ENCODE results near the gene ZNF827.
A peak's percentile ranks its signal among the peaks of the same experiment; 100 is the strongest.

ZNF827 gene

GRCh38 chr4:145956288-145956890 lies 17.8 kb upstream of the ZNF827 start:
- TF ChIP-seq, protein P1, sequence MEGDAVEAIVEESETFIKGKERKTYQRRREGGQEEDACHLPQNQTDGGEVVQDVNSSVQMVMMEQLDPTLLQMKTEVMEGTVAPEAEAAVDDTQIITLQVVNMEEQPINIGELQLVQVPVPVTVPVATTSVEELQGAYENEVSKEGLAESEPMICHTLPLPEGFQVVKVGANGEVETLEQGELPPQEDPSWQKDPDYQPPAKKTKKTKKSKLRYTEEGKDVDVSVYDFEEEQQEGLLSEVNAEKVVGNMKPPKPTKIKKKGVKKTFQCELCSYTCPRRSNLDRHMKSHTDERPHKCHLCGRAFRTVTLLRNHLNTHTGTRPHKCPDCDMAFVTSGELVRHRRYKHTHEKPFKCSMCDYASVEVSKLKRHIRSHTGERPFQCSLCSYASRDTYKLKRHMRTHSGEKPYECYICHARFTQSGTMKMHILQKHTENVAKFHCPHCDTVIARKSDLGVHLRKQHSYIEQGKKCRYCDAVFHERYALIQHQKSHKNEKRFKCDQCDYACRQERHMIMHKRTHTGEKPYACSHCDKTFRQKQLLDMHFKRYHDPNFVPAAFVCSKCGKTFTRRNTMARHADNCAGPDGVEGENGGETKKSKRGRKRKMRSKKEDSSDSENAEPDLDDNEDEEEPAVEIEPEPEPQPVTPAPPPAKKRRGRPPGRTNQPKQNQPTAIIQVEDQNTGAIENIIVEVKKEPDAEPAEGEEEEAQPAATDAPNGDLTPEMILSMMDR (IDR thresholded peaks at IDR 0.05; ENCODE audit: low read depth, low read length) = peak; percentile 81
- DNase-seq (ENCODE audit: extremely low read depth, low read depth) = no peak

- TF ChIP-seq, protein P1 (IDR thresholded peaks at IDR 0.05; ENCODE audit: low read depth, low read length) = no peak
- no peak for DNase-seq (ENCODE audit: extremely low read depth, low read depth)
Observed at GRCh38 chr4:145954924-145955339, 16.3 kb upstream of the ZNF827 start.

- TF ChIP-seq, protein P1 (IDR thresholded peaks at IDR 0.05; ENCODE audit: low read depth, low read length) = no peak
- DNase-seq (ENCODE audit: extremely low read depth, low read depth) = no peak
Observed at GRCh38 chr4:145951931-145952330, 13.3 kb upstream of the ZNF827 start.

DNA sequence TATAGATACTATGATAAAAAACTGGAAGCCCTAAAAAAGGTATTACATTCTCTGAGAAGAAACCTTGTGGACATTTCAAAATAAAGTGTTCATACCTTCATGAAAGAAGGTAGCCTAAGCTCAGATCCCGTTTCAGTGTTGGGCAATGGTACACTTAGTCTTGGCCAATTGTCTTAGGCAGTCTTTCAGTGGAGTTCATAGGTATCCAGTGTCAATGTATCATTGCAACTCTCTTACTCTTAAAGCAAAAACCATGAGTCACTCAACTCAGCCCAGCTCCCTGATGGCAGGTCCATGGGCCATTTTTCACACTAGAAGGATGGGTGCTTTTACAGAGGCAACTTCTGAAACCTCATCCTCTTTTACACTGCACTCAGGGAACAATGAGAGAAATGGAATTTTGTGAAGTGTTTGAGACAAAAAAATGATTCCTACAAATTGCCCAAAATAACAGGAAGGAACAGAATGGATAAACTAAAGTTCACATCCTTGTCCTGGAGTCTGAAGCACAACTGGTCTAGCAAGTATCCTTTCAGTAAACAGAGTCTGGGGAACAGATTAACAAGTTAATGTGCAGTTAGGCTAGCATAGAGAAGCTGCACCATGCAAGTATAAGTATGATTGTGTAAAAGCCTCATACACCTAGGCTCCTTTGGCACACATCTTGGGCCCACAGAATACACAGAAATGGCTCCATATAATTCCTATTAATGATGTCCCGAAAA lies 7.0 kb upstream of the ZNF827 start:
- no peak for DNase-seq (ENCODE audit: extremely low read depth, low read depth)
- TF ChIP-seq, protein P1 (IDR thresholded peaks at IDR 0.05; ENCODE audit: low read depth, low read length) = no peak

DNA sequence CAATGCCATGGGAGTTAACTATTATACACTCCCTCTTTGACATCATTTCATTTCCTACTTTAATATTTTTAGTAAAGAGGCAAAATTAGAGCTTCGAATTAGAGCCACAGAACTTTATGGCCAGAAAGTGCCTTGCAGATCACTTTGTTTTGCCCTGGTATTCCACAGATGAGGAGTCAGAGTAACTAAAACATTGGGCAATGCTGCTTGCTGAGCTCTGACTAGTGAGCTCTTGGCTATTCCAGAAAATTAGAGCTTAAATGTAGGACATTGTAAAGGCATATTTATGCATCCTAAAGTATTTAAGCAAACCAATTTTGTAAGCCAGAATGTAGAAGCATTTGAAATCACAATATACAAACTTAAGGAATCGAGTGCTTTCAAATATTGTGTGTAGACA lies 6.3 kb upstream of the ZNF827 start:
- TF ChIP-seq, protein P1 (IDR thresholded peaks at IDR 0.05; ENCODE audit: low read depth, low read length) = no peak
- no peak for DNase-seq (ENCODE audit: extremely low read depth, low read depth)

GRCh38 chr4:145939856-145940255 lies 1.2 kb upstream of the ZNF827 start:
- no peak for DNase-seq (ENCODE audit: extremely low read depth, low read depth)
- TF ChIP-seq, protein P1 (IDR thresholded peaks at IDR 0.05; ENCODE audit: low read depth, low read length) = no peak

DNA sequence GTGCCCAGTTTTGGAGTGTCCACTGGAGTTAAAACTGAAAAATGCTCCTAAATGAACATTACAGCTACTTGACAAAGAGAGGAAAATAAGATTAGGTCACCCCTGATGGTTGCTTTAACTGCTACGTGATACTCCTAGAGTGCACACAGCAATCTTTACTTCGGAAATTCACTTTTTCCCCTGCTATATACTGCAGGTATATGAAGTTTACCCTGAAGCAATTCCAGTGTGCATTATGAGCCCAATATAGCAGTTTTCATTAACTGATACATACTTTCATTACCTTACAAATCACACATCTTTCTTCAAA lies 773 bp upstream of the ZNF827 start:
- TF ChIP-seq, protein P1 (IDR thresholded peaks at IDR 0.05; ENCODE audit: low read depth, low read length) = no peak
- DNase-seq (ENCODE audit: extremely low read depth, low read depth) = no peak
